NCI-H2171 (cell line): ENCODE results near the gene TSC1.
A peak's percentile ranks its signal among the peaks of the same experiment; 100 is the strongest.
"Not testable (repeated sequence)": the region's sequence is repeated elsewhere in the genome, so short reads cannot be mapped to it uniquely, and the experiment has no call there.

ENCODE experiments used
- DNase-seq: peaks from one replicate; lab custom pipeline; 2025; lab: John Stamatoyannopoulos, UW

TSC1 gene

DNA sequence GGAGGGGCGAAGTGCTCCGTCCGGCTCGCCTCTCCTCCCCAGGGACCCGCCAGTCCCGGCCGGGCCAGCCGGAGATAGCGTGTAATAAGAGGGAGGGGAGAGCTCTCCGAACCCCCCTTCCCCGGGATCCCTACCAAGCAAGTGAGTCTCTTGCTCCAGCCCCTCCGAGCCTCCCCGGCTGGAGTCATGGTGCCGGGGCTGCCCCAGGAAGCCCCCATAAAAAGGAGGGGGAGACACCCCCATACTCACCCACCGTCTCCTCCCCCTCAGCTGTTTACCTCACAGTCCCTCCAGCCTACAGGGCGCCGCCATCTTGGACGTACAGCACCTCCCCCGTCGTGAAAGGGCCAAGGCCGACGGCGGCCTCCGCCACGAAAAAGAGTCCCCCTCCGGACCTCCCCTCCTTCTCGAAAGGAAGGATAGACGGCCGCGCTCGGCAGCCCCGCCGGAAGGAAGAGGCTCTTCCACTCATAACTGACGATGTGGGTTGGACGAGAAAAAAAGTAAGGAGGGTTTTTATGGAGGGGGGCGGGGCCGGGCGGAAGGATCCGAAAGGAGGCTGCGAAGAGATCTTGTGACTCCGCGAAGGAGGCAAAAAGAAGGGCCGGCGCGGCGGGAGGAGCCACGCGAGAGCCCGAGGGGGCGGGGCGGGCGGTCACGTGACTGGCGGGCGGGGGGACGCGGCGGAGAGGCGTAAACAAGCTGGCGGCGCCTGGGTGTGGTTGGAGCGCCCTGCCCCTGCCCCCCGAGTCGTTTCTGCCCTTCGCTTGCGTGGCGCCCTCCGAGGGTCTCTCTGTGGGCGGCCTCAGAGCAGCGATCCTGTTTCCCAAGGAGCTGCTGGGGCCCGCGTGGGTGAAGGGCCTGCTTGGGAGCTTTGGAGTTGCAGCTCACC, at the start of gene TSC1:
Gene TSC1 (minus strand): TSS at position 323 of the 892 bp plus-strand sequence. CDS start 15,744 bp downstream, outside the sequence.
- peak; percentile 99 for DNase-seq

DNA sequence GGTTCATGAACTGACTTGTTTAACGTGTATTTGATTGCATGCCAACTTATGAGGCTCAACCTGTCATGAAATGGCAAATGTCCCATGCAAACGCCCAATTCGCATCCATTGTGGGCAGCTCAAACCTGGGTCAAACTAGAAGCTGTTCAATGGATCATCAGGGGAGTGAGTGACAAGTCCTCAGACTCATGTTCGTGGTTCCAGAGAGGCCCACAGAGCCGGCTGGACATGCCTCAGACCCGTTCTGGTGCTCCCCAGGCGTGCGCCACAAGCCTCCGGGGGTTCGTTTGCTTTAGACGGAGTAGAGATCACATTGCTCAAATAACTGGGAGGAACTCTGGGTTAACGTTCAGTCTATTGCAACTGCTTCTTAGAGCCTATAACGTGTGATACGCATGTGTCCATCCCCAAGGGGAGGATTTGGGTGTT, 49.1 kb upstream of the TSC1 start:
- DNase-seq = no peak

DNA sequence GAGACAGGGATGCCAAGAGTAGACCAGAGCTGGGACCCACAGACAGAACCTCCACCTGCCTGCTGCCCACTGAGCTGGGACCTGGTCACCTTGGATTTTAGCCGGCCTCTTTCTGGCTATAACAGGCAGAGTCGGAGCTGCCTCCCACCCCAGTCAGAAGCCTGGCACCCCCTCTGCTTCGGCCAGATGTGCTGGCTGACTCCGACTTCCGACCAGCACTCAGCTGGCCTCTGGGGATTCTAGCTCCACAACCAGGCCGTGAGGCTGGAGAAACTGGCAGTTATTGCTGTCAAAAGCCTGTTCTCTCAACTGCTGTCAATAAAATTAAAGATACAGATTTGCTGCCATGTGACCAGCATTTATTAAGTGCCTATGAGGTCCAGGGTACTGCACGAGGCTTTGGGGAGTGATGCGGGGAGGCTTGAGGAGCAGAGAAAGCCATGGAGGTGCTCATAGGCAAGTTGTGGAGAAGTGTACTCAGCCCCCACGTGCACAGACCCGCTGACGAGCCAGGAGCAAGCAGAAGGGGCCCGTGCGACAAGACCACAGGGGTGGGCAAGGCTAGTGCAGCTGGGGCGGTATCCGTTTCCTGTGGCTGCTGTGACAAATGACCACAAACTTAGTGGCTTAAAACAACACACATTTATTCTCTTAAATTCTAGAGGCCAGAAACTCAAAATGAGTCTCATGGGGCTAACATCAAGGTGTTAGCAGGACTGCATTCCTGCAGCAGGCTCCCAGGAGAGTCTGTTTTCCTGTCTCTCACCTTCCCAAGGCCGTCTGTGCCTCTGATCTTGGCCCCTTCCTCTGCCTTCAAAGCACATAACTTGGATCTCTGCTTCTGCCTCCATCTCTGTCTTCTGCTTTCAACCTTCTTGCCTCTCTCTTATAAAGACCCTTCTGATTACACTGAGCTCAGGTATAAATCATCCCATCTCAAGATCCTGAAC, 47.2 kb upstream of the TSC1 start:
- DNase-seq = no peak

DNA sequence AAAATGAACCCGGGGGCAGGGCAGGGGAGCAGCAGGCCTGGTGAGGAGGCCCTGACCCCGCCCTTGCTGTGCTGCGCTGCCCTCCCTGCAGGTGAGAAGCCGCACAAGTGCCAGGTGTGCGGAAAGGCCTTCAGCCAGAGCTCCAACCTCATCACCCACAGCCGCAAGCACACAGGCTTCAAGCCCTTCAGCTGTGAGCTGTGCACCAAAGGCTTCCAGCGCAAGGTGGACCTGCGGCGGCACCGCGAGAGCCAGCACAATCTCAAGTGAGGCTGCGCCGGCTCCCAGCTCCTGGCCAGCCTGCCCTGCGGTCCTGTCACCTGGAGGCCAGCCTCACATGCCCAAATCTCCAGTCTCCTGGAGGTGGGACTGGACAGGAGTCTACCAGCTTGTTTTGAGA, 46.4 kb upstream of the TSC1 start:
- no peak for DNase-seq

DNA sequence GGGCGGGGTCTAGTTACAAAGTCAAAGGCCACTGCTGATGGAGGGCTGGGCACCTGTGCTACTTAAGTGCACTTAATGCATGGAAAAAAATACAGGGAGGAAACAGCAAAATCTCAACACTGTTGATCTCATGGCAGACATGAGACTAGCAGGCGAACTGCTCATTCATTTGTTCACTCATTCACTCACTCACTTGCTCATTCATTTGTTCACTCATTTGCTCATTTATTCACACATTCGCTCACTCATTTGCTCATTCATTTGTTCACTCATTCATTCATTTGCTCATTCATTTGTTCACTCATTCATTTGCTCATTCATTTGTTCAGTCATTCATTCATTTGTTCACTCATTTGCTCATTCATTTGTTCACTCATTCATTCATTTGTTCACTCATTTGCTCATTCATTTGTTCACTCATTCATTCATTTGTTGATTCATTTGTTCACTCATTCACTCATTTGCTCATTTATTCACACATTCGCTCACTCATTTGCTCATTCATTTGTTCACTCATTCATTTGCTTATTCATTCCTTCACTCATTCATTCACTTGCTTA, 45.7 kb upstream of the TSC1 start:
- DNase-seq = not testable (repeated sequence)

DNA sequence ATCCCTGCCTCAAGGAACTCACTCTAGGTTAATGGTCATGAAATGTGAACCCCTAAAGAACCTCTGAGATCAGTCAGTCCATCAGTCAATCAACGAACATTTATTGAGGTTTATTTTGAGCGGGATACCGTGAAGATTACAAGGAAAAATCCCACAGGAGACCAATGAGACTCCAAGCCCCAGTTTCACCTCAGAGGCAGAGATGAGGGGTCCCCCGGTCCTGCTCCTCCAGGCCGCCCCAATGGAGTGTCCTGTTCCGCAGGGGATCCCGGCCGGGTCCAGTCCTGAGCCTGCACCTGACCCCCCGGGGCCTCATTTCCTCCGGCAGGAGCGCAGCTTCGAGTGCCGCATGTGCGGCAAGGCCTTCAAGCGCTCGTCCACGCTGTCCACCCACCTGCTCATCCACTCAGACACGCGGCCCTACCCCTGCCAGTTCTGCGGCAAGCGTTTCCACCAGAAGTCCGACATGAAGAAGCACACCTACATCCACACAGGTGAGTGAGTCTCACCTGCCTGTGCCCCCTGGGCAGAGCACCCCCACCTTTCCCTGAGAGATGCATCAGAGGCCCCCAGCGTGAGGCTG, 45.1 kb upstream of the TSC1 start:
- DNase-seq = no peak

DNA sequence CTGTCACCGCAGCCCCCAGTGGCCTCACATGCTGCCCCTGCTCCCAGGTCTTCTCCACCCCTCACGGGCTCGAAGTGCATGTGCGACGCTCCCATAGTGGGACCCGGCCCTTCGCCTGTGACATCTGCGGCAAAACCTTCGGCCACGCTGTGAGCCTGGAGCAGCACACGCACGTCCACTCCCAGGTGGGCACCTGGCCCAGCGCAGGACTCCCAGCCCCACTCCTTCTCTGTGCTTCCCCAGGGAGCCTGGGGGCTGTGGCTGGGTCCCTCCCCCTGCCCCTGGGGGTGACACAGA, 44.5 kb upstream of the TSC1 start:
- DNase-seq = no peak

DNA sequence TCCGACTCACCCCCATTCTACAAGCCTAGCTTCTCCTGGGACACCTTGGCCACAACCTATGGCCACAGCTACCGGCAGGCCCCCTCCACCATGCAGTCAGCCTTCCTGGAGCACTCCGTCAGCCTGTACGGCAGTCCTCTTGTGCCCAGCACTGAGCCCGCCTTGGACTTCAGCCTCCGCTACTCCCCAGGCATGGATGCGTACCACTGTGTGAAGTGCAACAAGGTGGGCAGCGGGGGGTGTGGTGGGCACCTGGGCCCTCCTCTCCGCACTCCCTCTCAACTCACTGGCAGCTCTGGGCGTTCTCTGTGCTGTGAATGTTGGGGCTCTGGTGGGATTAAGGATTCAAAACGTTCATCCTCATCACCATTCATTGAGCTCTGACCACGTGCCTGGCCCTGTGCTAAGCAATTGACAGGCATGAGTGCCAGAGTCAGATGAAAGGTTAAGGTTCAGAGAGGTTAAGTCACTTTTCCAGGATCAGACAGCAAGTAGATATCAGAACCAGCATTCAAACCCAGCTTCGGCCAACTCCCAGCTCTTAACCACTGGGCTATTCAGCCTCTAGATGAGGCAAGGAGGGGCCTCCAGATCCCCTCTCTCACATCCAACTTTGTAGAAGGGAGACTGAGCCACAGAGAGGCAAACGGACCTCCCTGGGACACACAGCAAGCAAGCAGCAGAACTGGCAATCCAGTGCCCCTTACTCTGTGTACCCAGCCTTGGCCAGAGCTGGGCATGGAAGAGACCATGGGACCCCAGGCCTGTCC, 44.0 kb upstream of the TSC1 start:
- DNase-seq = no peak

DNA sequence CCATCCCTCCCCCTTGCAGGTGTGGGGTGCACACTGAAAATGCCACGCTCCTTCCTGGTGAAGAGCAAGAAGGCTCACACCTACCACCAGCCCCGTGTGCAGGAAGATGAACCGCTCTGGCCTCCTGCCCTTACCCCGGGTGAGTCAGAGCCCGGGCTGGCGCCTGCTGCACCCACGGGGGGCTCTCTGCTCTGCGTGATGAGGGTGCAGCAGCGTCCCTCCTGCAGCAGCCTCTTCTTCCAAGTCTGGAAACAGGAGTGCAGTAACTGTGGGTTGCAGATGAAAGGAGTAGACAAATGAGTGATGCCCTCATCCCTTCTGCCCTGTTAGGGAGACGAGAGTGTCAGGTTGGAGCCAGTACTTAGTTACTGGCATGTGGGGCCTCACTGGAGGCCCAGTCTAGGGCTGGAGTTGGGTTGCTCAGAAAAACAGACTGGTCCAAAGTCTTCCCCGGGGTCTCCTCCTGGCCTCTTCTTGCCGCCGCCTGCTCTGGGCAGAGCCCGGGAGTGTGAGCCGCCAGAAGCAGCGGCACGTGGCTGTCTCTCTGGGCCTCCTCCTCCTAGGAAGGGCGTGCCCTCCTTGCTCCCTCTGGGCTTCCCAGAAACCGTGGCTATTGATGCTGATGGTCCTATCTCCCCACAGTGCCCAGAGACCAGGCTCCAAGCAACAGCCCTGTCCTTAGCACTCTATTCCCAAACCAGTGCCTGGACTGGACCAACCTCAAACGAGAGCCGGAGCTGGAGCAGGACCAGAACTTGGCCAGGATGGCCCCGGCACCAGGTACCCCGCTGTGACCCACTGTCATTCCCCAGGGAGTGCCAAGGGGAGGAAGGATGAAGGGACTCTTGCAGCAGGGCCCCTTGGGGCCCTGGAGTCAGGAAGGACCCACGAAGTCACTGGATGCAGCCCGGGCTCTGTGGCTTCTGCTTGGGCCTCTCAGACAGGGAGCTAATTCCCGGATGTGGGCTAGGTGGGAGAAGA, 42.5 kb upstream of the TSC1 start:
- DNase-seq = no peak

DNA sequence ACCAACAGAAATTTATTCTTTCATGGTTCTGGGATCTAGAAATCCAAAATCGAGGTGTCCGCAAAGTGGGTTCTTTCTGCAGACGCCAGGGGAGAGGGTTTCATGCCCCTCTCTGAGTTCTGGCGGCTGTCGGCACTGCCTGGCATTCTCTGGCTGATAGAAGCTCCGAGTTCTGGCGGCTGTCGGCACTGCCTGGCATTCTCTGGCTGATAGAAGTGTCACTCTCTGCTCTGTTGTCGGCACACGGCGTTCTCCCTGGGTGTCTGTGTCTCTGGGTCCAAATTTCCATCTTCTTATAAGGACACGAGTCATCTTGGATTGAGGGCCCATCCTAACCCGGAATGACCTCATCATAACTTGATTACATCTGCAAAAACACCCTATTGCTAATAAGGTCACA, 41.7 kb upstream of the TSC1 start:
- no peak for DNase-seq

DNA sequence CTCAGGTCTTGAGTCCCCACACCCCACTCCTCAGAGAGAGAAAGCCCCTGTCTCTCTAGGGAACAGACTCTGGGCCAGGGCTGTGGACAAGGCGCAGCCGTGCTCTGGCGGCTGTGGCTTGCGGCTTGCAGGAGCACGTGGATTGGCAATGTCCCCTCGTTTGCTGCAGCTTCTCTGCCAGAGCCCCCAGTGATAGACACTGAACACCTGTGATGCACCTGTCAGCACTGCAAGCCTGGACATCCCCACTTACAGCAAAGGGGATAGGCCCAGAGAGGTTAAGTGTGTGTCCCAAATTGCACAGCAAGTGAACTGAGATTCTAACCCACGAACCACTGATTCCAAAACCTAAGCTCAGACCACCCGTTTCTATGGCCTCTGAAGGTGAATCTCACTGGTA, 41.1 kb upstream of the TSC1 start:
- DNase-seq = no peak

DNA sequence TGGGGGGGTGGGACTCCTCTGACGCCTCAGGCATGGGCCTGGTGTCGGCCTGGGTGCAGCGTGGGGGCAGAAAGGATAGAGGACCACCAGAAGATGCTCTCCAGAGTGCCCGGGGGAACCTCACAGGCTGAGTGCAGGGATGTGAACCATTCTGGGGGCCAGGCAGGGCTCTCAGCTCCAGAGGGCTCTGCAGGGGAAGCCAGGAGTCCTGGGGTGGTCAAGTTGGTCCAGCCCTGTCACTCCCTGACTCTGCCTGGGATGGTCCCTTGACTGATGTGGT, 40.6 kb upstream of the TSC1 start:
- no peak for DNase-seq

DNA sequence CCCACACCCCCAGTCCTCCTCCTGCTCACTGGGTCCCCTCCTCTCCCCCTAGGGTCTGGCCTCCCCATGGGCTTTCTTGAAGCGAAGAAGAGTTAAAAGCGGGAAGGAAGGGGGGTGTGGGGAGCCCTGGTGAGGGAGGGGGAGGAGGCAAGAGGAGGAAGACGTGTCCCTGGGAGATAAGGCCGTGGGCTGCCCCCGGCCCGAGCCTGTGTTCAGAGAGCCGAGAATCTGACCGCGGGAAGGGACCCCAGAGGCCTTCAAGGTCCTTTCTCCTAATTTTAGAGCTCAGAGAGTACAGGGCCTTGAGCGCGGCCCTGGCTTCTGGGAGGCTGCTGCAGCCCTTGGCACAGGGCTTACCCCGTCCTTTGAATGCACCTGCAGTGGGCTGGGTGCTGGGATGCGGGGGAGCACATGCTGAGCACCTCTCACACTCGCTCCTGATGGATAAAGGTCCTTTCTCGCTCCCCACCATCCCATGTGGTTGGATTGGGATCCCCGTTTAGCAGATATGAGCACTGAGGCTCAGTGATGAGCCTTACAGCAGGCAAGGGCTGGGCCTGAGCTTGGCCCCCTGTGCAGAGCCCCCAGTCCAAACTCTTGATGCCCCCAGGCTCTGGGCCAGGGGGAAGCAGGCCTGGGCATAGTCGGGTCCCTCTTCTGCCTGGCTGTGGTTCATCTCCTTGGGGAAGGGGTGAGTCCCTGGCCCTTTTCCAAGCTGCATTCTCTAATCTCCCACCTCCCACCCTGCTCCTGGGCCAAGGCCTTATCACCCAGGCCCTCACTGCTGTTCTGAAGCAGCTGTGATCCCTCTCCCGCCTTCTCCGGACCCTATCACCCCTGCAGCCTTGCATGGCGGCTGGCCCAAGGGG, 40.0 kb upstream of the TSC1 start:
- no peak for DNase-seq

DNA sequence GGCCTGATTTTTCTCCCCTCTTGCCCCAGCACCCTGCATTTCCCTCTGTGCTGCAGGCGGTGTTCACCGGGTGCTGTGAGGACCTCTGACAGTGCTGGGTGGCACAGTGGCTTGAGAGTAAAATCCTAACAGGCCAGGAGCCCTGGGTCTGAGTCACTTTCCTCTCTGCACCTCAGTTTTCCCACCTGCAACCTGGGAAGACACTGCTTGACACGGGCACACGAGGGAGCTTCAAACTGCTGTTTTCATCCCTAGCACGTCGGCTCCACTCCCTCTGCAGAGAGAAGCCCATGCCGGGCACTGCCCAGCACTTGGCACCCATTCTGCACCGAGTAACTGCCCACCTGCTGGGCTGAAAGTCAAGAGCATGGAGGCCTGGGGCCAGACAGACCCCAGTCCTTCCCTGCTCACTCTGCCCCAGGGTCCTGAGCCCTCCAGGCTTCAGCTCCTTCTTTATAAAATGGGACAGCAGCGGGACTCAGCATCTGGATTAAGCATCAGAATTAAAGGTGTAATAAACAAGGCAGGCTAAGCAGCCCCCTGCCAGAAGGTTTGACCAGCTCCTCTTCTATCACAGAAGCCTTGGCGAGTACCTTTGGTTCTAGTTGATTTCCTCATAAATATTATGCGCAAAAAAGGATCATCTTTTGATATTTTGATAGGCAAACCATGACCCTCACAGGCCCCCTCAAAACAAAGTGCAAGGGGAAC, 39.2 kb upstream of the TSC1 start:
- no peak for DNase-seq

DNA sequence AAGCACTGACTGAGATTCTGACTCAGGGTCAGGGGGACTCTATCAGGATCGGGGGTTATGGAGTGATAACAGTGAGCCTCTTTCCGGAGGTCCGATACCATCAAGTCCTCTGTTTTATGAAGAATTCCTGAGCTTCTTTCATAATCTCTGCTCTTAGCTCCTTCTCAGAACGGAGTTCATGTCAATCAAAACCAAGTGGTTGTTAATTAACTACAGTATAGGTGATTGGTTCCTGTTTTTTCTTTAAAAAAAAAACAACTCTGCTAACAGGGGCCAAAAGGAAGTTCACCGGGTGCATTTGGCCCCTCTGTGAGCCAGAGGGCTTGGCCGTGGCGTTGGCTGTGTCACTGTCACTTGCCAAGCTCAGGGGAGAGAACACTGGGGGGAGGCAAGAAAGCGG, 38.0 kb upstream of the TSC1 start:
- DNase-seq = no peak

DNA sequence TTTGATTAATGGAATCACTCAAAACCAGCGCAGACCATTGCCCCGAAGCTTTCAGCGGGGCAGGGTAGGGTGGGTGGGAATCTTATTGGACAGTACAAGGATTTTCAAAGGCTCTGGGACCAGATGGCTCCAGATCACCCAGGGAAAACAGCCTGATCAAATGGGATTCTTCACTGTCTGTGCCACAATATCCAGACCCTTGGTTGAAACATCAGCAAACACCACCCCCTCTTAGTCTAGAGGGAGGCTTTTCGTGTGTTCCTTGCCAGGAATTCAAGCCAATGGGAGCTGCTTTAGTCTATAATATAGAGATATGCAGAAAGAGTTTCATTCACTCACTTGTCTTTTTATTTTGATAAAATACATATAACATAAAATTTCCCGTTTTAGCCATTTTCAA, 35.7 kb upstream of the TSC1 start:
- no peak for DNase-seq

DNA sequence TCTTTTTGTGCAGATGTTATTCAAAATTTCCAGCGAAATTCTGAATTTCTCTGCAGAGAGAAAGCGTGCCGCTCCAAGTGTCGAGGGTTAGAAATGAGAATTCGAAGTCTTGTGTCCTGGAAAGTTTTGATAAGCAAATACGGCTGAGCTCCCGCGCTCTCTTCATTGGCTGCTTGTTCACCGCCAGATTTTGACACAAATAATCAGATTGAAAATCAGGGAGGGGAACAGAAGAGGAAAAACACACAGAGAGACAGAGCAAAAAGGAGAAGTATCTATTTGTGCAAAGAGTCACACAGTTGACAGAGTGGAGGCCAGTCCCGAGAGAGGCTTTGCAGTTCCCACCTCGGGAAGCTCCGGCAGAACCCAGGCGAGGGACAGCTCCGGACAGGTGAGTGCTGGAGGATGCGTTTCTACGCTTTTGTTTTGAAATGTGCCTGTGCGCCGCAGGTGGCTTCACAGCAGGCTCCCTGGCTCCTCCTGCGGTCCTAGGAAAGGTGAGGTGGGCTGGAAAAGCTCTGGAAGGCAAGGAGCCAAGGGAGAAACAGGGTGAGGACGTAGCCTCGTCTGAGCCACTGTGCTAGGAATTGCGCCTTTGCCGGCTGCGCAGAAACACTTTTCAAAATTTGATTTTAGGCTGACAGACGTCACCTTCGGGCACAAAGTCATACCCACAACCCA, 34.2 kb upstream of the TSC1 start, which contains the start of gene GFI1B:
Gene GFI1B (plus strand): TSS at position 244 of the 681 bp plus-strand sequence. CDS start 7,985 bp downstream, outside the sequence.
- peak; percentile 22 for DNase-seq

DNA sequence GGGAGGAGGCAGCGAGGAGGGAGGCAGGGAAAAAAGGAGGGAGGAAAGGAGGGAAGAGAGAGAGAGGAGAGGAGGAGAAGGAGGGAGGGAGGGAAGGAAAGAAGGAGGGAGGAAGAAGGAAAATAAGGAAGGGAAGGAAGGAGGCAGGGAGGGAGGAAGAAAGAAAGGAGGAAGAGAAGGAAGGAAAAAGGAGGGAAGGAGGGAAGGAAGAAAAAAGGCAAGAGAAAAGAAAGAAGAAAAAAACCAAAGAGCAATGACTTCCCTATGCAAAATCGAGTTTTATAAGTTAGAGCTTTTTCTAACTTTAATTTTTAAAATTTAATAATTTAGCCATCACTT, 33.7 kb upstream of the TSC1 start:
- no peak for DNase-seq
